ENCODE data around the gene RPA1. TPM values are rescaled to one million over a fixed set of nuclear protein-coding genes. Genes with fewer than 3 reads are reported as not detected.

The RPA1 gene
- total and polyA plus RNA-seq, 2 of the 8 experiments (the other 6 are each of a cell fraction or from before 2014, with no cell fraction given) = 79.1 to 194 TPM

DNA sequence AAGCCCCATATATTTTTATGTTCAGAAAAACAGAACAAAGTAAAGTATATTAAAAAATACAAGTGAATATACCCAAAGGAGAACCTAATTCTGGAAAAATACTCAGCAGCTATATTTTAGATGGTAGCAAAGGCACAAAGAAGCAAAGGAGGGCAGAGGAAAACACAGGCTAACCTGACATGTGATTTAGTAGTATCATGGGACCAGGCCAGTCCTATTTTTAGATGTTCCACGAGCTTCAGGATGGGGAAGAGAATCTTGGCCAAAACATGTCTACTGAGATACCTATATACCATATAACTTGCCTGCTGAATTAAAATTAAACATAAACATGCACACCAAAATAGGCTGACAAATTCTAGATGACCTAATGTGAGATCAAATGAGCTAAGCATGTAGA, 33.0 kb upstream of the RPA1 start:
- H3K36me3 ChIP-seq (ENCODE audit: control insufficient read depth in 2 of 4, insufficient read depth in 4 of 4, low read length in 3 of 4) = peaks cover 0 to 24% (median 14%) of the 10 kb centered on the region in 4 experiments; a peak in 7 of 8 replicates
- H3K18ac ChIP-seq (ENCODE audit: extremely low read depth, low read length) = no peak overlapping the region
- H3K27ac ChIP-seq (ENCODE audit: low read depth, low read length) = no peak overlapping the region
- no peak overlapping the region for H3K4me2 ChIP-seq (ENCODE audit: insufficient read depth in 1 of 2, low read depth in 2 of 2, low read length in 2 of 2)
- POLR2A ChIA-PET (ENCODE audit: partially characterized antibody) = interaction anchor here (0.8 to 1.2 kb wide), 3 partner anchors 20 to 81 kb away, joined by 3 read pairs; no protein-coding TSS in a partner anchor
- H2BK120ac ChIP-seq (replicated peaks; ENCODE audit: low read depth, low read length) = no peak overlapping the region
- H4K5ac ChIP-seq (ENCODE audit: insufficient read length, low read depth, low read length) = no peak overlapping the region
- no peak overlapping the region for H4K91ac ChIP-seq (replicated peaks; ENCODE audit: insufficient read length, low read length)
- no peaks in the 10 kb centered on the region; the same call in 1 of the 2 replicates for H3K79me1 ChIP-seq (ENCODE audit: low read depth, low read length)
- no peaks in the 10 kb centered on the region for H4K20me1 ChIP-seq (replicated peaks in 1 of 2; ENCODE audit: control insufficient read depth in 1 of 2, insufficient read depth in 2 of 2, low read length in 2 of 2)
- DNase-seq (ENCODE audit: low read depth in 1 of 2, low spot score in 2 of 2) = no peak
- no peaks in the 10 kb centered on the region for H3K27me3 ChIP-seq (replicated peaks in 1 of 4; ENCODE audit: control insufficient read depth in 3 of 4, extremely low read depth in 1 of 4, insufficient read depth in 3 of 4, low read length in 3 of 4)
- no peak overlapping the region for H3K4me3 ChIP-seq (ENCODE audit: extremely low read depth in 1 of 4, insufficient read depth in 2 of 4, low read depth in 3 of 4, low read length in 4 of 4)
- no peak overlapping the region for H4K8ac ChIP-seq (ENCODE audit: extremely low read depth, insufficient read depth, low read length)
- H2BK20ac ChIP-seq (ENCODE audit: low read length) = no peak overlapping the region
- H3K9ac ChIP-seq (replicated peaks in 1 of 4; ENCODE audit: extremely low read depth in 1 of 4, low read depth in 3 of 4, low read length in 3 of 4) = no peak overlapping the region
- no peaks in the 10 kb centered on the region for H3K23me2 ChIP-seq (ENCODE audit: low read depth, low read length)
- no peak overlapping the region for H2AFZ ChIP-seq (ENCODE audit: low read length)
- H3K56ac ChIP-seq (replicated peaks; ENCODE audit: insufficient read length, low read depth, low read length) = no peak overlapping the region
- 97% methylated on average over 1 of the region's 1 CpG; no CpG with 5 or more reads in 1 of the 2 experiments for whole genome bisulfite sequencing, 2 experiments (ENCODE audit: extremely low coverage in 1 of 2, insufficient coverage in 1 of 2, insufficient read length in 1 of 2, insufficient replicate concordance in 2 of 2, low coverage in 1 of 2, low lambda C conversion rate in 2 of 2, missing lambda C conversion rate in 1 of 2)
- no peaks in the 10 kb centered on the region for H3K4me1 ChIP-seq (replicated peaks in 1 of 4; ENCODE audit: control insufficient read depth in 3 of 4, insufficient read depth in 4 of 4, low read length in 3 of 4)
- CTCF ChIA-PET (ENCODE audit: partially characterized antibody) = interaction anchor here (1.1 to 2.0 kb wide), 7 partner anchors 11 to 127 kb away, joined by 3 to 11 read pairs (median 4); no protein-coding TSS in a partner anchor
- no peak overlapping the region for H2BK12ac ChIP-seq (ENCODE audit: low read depth, low read length)
- no peak overlapping the region for H2BK5ac ChIP-seq (ENCODE audit: low read depth, low read length)
- no peaks in the 10 kb centered on the region for H3K9me3 ChIP-seq (ENCODE audit: insufficient read depth in 2 of 2, low read depth in 1 of 2, low read length in 1 of 2)
- no peak overlapping the region for H2AK5ac ChIP-seq (ENCODE audit: low read depth, low read length)
- H3K23ac ChIP-seq (ENCODE audit: insufficient read length) = no peak overlapping the region
- no peak overlapping the region for H3K14ac ChIP-seq (ENCODE audit: insufficient read length)
- no peak overlapping the region for H3K4ac ChIP-seq (replicated peaks; ENCODE audit: insufficient read length, low read depth, low read length)
- no peaks in the 10 kb centered on the region for H3K79me2 ChIP-seq (ENCODE audit: control insufficient read depth in 1 of 2, insufficient read depth in 2 of 2, low read length in 2 of 2)
- FAIRE-seq = no peak
- H2BK15ac ChIP-seq (ENCODE audit: low read length) = no peak overlapping the region
- no peak for TF ChIP-seq SP1 (IDR thresholded peaks at IDR 0.05; ENCODE audit: low read depth, low read length)
- TF ChIP-seq MAX (IDR thresholded peaks at IDR 0.05) = no peak
- TF ChIP-seq BRCA1 (IDR thresholded peaks at IDR 0.05; ENCODE audit: low read depth, low read length) = no peak
- no peak for TF ChIP-seq POU5F1 (IDR thresholded peaks at IDR 0.05; ENCODE audit: low read depth, low read length)
- no peak for TF ChIP-seq TEAD4 (IDR thresholded peaks at IDR 0.05; ENCODE audit: low read depth, low read length)
- TF ChIP-seq SIRT6 (IDR thresholded peaks at IDR 0.05; ENCODE audit: low read length) = no peak
- TF ChIP-seq GABPA (IDR thresholded peaks at IDR 0.05; ENCODE audit: borderline replicate concordance, insufficient read depth, low read length) = no peak
- TF ChIP-seq NANOG (IDR thresholded peaks at IDR 0.05; ENCODE audit: insufficient read depth, low read depth, low read length, poor library complexity, severe bottlenecking) = no peak
- TF ChIP-seq KDM4A (IDR thresholded peaks at IDR 0.05; ENCODE audit: low read depth, low read length, severe bottlenecking) = no peak
- no peak for TF ChIP-seq EGR1 (IDR thresholded peaks at IDR 0.05; ENCODE audit: borderline replicate concordance, low read depth, low read length)
- TF ChIP-seq SP4 (IDR thresholded peaks at IDR 0.05; ENCODE audit: low read length) = no peak
- TF ChIP-seq, protein P1, sequence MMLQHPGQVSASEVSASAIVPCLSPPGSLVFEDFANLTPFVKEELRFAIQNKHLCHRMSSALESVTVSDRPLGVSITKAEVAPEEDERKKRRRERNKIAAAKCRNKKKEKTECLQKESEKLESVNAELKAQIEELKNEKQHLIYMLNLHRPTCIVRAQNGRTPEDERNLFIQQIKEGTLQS (IDR thresholded peaks at IDR 0.05; ENCODE audit: insufficient read depth, low read depth, low read length) = no peak
- TF ChIP-seq BACH1 (IDR thresholded peaks at IDR 0.05; ENCODE audit: low read length) = no peak

Measured in H1 (cell line).